WTC11 (cell line): ENCODE measurements around the gene KSR2. TPM values are rescaled to one million over a fixed set of nuclear protein-coding genes. Genes with fewer than 3 reads are reported as not detected.

Experiments used
- ATAC-seq: fragments of 200-7000 bp; cut with Tn5 transposase; 2 replicates; pipeline ENCODE4 v1.10.0; 2021; ENCODE audit warnings: mild to moderate bottlenecking, moderate library complexity
- CTCF ChIA-PET: fragments of 300-600 bp; sonication (Branson Sonifier 250); formaldehyde crosslinking; loops from one replicate; lab custom pipeline; 2021; ENCODE audit warnings: antibody characterized with exemption; lab: Charles Lee
- POLR2A ChIA-PET: fragments of 350-600 bp; sonication (Branson Sonifier 250); formaldehyde crosslinking; loops from one replicate; lab custom pipeline; 2021; ENCODE audit warnings: antibody characterized with exemption; lab: Charles Lee
- DNase-seq: peaks from one replicate; pipeline ENCODE4 v3.0.0; 2021; ENCODE audit warnings: low spot score
- H3K27ac Mint-ChIP-seq: 2 replicates; pipeline ENCODE4 v1.8.0; 2021; ENCODE audit warnings: mixed read lengths
- H3K27me3 Mint-ChIP-seq: 2 replicates; pipeline ENCODE4 v1.8.0; 2021; ENCODE audit warnings: low read depth, mild to moderate bottlenecking, moderate library complexity, mixed read lengths
- H3K36me3 Mint-ChIP-seq: 2 replicates; pipeline ENCODE4 v1.8.0; 2021; ENCODE audit warnings: mixed read lengths
- H3K4me1 Mint-ChIP-seq: 2 replicates; pipeline ENCODE4 v1.8.0; 2022; ENCODE audit warnings: mixed read lengths
- H3K4me3 Mint-ChIP-seq: 2 replicates; pipeline ENCODE4 v1.8.0; 2021; ENCODE audit warnings: mild to moderate bottlenecking, moderate library complexity, mixed read lengths
- H3K9me3 Mint-ChIP-seq: 2 replicates; pipeline ENCODE4 v1.8.0; 2021; ENCODE audit warnings: mixed read lengths
- IRF2 ChIP-seq: sonication (generic); formaldehyde crosslinking; IDR thresholded peaks from 2 replicates; pipeline ENCODE4 v1.8.0; 2022; ENCODE audit warnings: low read depth, missing genetic modification reagents, borderline replicate concordance
- NR2C2 ChIP-seq: sonication (generic); formaldehyde crosslinking; IDR thresholded peaks from 2 replicates; pipeline ENCODE4 v1.8.0; 2022; ENCODE audit warnings: mild to moderate bottlenecking, missing genetic modification reagents
- OVOL2 ChIP-seq: fragments of 250-450 bp; sonication (Bioruptor Pico); IDR thresholded peaks from 2 replicates; pipeline ENCODE4 v1.9.0; 2021; ENCODE audit warnings: mild to moderate bottlenecking, borderline replicate concordance
- TCF7 ChIP-seq: sonication (generic); formaldehyde crosslinking; IDR thresholded peaks from 2 replicates; pipeline ENCODE4 v1.8.0; 2022; ENCODE audit warnings: mild to moderate bottlenecking, low read depth, missing genetic modification reagents, moderate library complexity
- TEAD1 ChIP-seq: sonication (generic); formaldehyde crosslinking; IDR thresholded peaks from 2 replicates; pipeline ENCODE4 v1.8.0; 2022; ENCODE audit warnings: mild to moderate bottlenecking, missing genetic modification reagents
- ZBTB21 ChIP-seq: sonication (generic); formaldehyde crosslinking; IDR thresholded peaks from 2 replicates; pipeline ENCODE4 v1.8.1; 2023; ENCODE audit warnings: mild to moderate bottlenecking, missing genetic modification reagents, borderline replicate concordance
- ZNF121 ChIP-seq: sonication (generic); formaldehyde crosslinking; IDR thresholded peaks from 2 replicates; pipeline ENCODE4 v1.8.0; 2023; ENCODE audit warnings: missing genetic modification reagents
- total RNA-seq: library from RNA; stranded (reverse); gene quantifications from 3 replicates; pipeline ENCODE4 v1.2.3, GENCODE V29; 2021
- TF ChIP-seq, protein P1 (sequence below): sonication (generic); formaldehyde crosslinking; IDR thresholded peaks from 2 replicates; pipeline ENCODE4 v1.8.0; 2022; ENCODE audit warnings: missing genetic modification reagents
- TF ChIP-seq, protein P2 (sequence below): sonication (generic); formaldehyde crosslinking; IDR thresholded peaks from 2 replicates; pipeline ENCODE4 v1.8.1; 2023; ENCODE audit warnings: mild to moderate bottlenecking, moderate library complexity, missing genetic modification reagents
- TF ChIP-seq, protein P3 (sequence below): fragments of 250-450 bp; sonication (Bioruptor Pico); IDR thresholded peaks from 2 replicates; pipeline ENCODE4 v1.9.0; 2021; ENCODE audit warnings: mild to moderate bottlenecking, borderline replicate concordance
- TF ChIP-seq, protein P4 (sequence below): sonication (generic); formaldehyde crosslinking; IDR thresholded peaks from 2 replicates; pipeline ENCODE4 v1.8.1; 2023; ENCODE audit warnings: mild to moderate bottlenecking, missing genetic modification reagents, moderate library complexity

The KSR2 gene
- total RNA-seq, 1 experiment from 2014 or later = 2.4 TPM

GRCh38 chr12:117577122-117577657, 391.6 kb downstream of the KSR2 start (continued):
- TF ChIP-seq, protein P1, sequence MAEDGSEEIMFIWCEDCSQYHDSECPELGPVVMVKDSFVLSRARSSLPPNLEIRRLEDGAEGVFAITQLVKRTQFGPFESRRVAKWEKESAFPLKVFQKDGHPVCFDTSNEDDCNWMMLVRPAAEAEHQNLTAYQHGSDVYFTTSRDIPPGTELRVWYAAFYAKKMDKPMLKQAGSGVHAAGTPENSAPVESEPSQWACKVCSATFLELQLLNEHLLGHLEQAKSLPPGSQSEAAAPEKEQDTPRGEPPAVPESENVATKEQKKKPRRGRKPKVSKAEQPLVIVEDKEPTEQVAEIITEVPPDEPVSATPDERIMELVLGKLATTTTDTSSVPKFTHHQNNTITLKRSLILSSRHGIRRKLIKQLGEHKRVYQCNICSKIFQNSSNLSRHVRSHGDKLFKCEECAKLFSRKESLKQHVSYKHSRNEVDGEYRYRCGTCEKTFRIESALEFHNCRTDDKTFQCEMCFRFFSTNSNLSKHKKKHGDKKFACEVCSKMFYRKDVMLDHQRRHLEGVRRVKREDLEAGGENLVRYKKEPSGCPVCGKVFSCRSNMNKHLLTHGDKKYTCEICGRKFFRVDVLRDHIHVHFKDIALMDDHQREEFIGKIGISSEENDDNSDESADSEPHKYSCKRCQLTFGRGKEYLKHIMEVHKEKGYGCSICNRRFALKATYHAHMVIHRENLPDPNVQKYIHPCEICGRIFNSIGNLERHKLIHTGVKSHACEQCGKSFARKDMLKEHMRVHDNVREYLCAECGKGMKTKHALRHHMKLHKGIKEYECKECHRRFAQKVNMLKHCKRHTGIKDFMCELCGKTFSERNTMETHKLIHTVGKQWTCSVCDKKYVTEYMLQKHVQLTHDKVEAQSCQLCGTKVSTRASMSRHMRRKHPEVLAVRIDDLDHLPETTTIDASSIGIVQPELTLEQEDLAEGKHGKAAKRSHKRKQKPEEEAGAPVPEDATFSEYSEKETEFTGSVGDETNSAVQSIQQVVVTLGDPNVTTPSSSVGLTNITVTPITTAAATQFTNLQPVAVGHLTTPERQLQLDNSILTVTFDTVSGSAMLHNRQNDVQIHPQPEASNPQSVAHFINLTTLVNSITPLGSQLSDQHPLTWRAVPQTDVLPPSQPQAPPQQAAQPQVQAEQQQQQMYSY (CRISPR knock-in tag) = no peak
- TF ChIP-seq TEAD1 = no peak
- TF ChIP-seq, protein P2, sequence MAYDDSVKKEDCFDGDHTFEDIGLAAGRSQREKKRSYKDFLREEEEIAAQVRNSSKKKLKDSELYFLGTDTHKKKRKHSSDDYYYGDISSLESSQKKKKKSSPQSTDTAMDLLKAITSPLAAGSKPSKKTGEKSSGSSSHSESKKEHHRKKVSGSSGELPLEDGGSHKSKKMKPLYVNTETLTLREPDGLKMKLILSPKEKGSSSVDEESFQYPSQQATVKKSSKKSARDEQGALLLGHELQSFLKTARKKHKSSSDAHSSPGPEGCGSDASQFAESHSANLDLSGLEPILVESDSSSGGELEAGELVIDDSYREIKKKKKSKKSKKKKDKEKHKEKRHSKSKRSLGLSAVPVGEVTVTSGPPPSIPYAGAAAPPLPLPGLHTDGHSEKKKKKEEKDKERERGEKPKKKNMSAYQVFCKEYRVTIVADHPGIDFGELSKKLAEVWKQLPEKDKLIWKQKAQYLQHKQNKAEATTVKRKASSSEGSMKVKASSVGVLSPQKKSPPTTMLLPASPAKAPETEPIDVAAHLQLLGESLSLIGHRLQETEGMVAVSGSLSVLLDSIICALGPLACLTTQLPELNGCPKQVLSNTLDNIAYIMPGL (CRISPR knock-in tag) = no peak
- no peak for TF ChIP-seq OVOL2 (CRISPR knock-in tag)
- no peak for TF ChIP-seq TCF7 (CRISPR knock-in tag)
- TF ChIP-seq ZNF121 (CRISPR knock-in tag) = no peak

- H3K27me3 Mint-ChIP-seq = no peaks in the 10 kb centered on the region
- CTCF ChIA-PET = no interaction called here
- H3K4me1 Mint-ChIP-seq = peaks cover 28% of the 10 kb centered on the region
- no peaks in the 10 kb centered on the region for H3K36me3 Mint-ChIP-seq
- TF ChIP-seq, protein P3, sequence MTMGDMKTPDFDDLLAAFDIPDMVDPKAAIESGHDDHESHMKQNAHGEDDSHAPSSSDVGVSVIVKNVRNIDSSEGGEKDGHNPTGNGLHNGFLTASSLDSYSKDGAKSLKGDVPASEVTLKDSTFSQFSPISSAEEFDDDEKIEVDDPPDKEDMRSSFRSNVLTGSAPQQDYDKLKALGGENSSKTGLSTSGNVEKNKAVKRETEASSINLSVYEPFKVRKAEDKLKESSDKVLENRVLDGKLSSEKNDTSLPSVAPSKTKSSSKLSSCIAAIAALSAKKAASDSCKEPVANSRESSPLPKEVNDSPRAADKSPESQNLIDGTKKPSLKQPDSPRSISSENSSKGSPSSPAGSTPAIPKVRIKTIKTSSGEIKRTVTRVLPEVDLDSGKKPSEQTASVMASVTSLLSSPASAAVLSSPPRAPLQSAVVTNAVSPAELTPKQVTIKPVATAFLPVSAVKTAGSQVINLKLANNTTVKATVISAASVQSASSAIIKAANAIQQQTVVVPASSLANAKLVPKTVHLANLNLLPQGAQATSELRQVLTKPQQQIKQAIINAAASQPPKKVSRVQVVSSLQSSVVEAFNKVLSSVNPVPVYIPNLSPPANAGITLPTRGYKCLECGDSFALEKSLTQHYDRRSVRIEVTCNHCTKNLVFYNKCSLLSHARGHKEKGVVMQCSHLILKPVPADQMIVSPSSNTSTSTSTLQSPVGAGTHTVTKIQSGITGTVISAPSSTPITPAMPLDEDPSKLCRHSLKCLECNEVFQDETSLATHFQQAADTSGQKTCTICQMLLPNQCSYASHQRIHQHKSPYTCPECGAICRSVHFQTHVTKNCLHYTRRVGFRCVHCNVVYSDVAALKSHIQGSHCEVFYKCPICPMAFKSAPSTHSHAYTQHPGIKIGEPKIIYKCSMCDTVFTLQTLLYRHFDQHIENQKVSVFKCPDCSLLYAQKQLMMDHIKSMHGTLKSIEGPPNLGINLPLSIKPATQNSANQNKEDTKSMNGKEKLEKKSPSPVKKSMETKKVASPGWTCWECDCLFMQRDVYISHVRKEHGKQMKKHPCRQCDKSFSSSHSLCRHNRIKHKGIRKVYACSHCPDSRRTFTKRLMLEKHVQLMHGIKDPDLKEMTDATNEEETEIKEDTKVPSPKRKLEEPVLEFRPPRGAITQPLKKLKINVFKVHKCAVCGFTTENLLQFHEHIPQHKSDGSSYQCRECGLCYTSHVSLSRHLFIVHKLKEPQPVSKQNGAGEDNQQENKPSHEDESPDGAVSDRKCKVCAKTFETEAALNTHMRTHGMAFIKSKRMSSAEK (CRISPR knock-in tag) = no peak
- no peak for TF ChIP-seq TCF7 (CRISPR knock-in tag)
- no peak for TF ChIP-seq ZBTB21 (CRISPR knock-in tag)
- TF ChIP-seq IRF2 (CRISPR knock-in tag) = no peak
- TF ChIP-seq NR2C2 (CRISPR knock-in tag) = no peak
- POLR2A ChIA-PET = no interaction called here
- no peak for DNase-seq
- no peak for ATAC-seq
- no peaks in the 10 kb centered on the region for H3K9me3 Mint-ChIP-seq
- H3K4me3 Mint-ChIP-seq = no peak overlapping the region
- H3K27ac Mint-ChIP-seq = no peak overlapping the region
Measured at GRCh38 chr12:117576053-117576452, 392.7 kb downstream of the KSR2 start.

- DNase-seq (no peak), ATAC-seq (no peak)
- H3K27me3 Mint-ChIP-seq = no peaks in the 10 kb centered on the region
- no peak overlapping the region for H3K27ac Mint-ChIP-seq
- TF ChIP-seq, protein P4, sequence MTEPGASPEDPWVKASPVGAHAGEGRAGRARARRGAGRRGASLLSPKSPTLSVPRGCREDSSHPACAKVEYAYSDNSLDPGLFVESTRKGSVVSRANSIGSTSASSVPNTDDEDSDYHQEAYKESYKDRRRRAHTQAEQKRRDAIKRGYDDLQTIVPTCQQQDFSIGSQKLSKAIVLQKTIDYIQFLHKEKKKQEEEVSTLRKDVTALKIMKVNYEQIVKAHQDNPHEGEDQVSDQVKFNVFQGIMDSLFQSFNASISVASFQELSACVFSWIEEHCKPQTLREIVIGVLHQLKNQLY (CRISPR knock-in tag) = no peak
- H3K9me3 Mint-ChIP-seq = no peaks in the 10 kb centered on the region
- H3K4me1 Mint-ChIP-seq = peaks cover 21% of the 10 kb centered on the region
- CTCF ChIA-PET = interaction anchor here (0.7 kb wide), 1 partner anchor 13 kb away, joined by 3 read pairs; no protein-coding TSS in a partner anchor
- POLR2A ChIA-PET = no interaction called here
- H3K36me3 Mint-ChIP-seq = no peaks in the 10 kb centered on the region
- no peak overlapping the region for H3K4me3 Mint-ChIP-seq
Measured at GRCh38 chr12:117574655-117575054, 394.1 kb downstream of the KSR2 start.
